ENCODE results near the gene ZC3HAV1. TPM values are rescaled to one million over a fixed set of nuclear protein-coding genes. Genes with fewer than 3 reads are reported as not detected.
"Not testable (repeated sequence)": the region's sequence is repeated elsewhere in the genome, so short reads cannot be mapped to it uniquely, and the experiment has no call there.

Gene ZC3HAV1
- total RNA-seq, 3 donors from 2014 or later, result 36.5 to 38.9 (median 38.4) TPM

DNA sequence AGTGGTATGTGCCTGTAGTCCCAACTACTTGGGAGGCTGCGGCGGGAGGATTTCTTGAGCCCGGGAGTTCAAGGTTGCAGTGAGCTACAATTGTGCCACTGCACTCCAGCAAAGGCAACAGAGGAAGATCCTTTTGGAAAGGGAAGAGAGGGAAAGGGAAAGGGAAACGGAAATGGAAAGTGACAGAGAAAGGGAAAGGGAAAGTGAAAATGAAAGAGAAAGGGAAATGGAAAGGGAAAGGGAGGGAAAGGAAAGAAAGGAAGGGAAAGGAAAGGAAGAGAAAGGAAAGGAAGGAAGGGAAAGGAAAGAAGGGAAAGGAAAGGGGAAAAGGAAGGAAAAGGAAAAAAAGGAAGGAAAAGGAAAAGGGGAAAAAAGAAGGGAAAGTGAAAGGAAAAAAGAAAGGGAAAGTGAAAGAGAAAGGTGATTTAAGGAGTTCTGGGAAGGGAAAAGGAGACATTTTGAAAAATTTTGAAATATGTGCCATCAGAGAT, 2.3 kb upstream of the ZC3HAV1 start:
- Histone ChIP-seq H3K4me1 (ENCODE audit: low read depth) (peaks cover 9% of the 10 kb centered on the region), H3K9me3 (no peaks in the 10 kb centered on the region), H3K36me3 (ENCODE audit: low read depth) (no peaks in the 10 kb centered on the region), H3K4me3 (no peak overlapping the region)
- intact Hi-C loops (cut with DNase I, micrococcal nuclease), result no loop called here
- TF ChIP-seq CTCF (IDR thresholded peaks at IDR 0.05), result no peak
- ATAC-seq (no peak), DNase-seq (no peak)

DNA sequence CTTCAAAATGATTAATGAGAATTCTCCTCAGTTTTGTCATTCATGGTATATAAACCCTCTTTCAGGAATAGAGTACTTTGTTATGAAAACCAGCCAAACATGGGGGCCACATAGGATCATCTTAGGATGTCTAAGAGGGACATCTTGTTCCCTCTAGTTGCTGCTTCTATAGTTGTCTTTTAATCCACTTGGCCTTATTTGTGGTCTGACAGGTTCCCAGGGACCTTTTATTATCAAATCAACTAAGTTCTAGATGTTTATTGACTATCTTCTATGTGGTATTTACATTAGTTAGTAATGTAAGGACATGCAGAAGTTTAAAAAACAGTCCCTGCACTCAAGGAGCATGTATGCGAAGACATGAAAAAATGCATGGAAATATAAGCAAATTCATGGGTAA, 1.6 kb upstream of the ZC3HAV1 start:
- ATAC-seq (no peak), DNase-seq (no peak)
- Histone ChIP-seq H3K4me3 (no peak overlapping the region), H3K4me1 (ENCODE audit: low read depth) (peaks cover 9% of the 10 kb centered on the region), H3K9me3 (no peaks in the 10 kb centered on the region), H3K36me3 (ENCODE audit: low read depth) (no peaks in the 10 kb centered on the region)
- intact Hi-C loops (cut with DNase I, micrococcal nuclease), result no loop called here
- no peak for TF ChIP-seq CTCF (IDR thresholded peaks at IDR 0.05)

GRCh38 chr7:139109983-139110411, 477 bp upstream of the ZC3HAV1 start:
- DNase-seq, result peak in 1 of 3 donors; percentile 48
- Histone ChIP-seq H3K4me3 (peak overlapping the region; percentile 97), H3K9me3 (no peaks in the 10 kb centered on the region), H3K36me3 (ENCODE audit: low read depth) (no peaks in the 10 kb centered on the region), H3K4me1 (ENCODE audit: low read depth) (peaks cover 9% of the 10 kb centered on the region)
- no peak for TF ChIP-seq CTCF (IDR thresholded peaks at IDR 0.05)
- intact Hi-C loops (cut with DNase I, micrococcal nuclease), result no loop called here
- ATAC-seq, result no peak

- intact Hi-C loops (cut with DNase I, micrococcal nuclease), result no loop called here
- TF ChIP-seq CTCF (IDR thresholded peaks at IDR 0.05), result no peak
- Histone ChIP-seq H3K9me3 (no peaks in the 10 kb centered on the region), H3K36me3 (ENCODE audit: low read depth) (no peaks in the 10 kb centered on the region), H3K4me1 (ENCODE audit: low read depth) (peaks cover 9% of the 10 kb centered on the region), H3K4me3 (peak overlapping the region; percentile 97)
- peak; percentile 42 to 75 (median 63) for DNase-seq
- ATAC-seq, result peak; percentile 48
Measured at GRCh38 chr7:139108266-139109187, 993 bp downstream of the ZC3HAV1 start.

GRCh38 chr7:139106959-139107358, 2.6 kb downstream of the ZC3HAV1 start:
- intact Hi-C loops (cut with DNase I, micrococcal nuclease), result no loop called here
- Histone ChIP-seq H3K4me1 (ENCODE audit: low read depth) (peaks cover 9% of the 10 kb centered on the region), H3K36me3 (ENCODE audit: low read depth) (no peaks in the 10 kb centered on the region), H3K4me3 (no peak overlapping the region), H3K9me3 (no peaks in the 10 kb centered on the region)
- DNase-seq (no peak), ATAC-seq (no peak)
- TF ChIP-seq CTCF (IDR thresholded peaks at IDR 0.05), result no peak

DNA sequence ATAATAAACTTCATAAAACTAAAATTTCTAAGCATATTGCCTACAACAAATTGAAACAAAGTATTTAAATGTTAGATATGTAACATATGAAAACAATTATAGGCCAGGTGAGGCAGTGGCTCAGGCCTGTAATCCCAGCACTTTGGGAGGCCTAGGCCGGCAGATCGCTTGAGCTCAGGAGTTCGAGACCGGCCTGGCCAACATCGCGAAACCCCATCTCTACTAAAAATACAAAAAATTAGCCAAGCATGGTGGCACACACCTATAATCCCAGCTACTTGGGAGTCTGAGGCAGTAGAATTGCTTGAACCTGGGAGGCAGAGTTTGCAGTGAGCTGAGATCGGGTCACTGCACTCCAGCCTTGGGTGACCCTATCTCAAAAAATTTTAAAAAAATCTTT, 3.3 kb downstream of the ZC3HAV1 start:
- H3K4me3 ChIP-seq; ATAC-seq; H3K36me3 ChIP-seq (ENCODE audit: low read depth); H3K9me3 ChIP-seq; DNase-seq; H3K4me1 ChIP-seq (ENCODE audit: low read depth); intact Hi-C loops (cut with DNase I, micrococcal nuclease): not testable (repeated sequence)

Measured in mucosa of descending colon (tissue), 3 donors.